Measurements from ENCODE around the gene RND1. TPM values are rescaled to one million over a fixed set of nuclear protein-coding genes. Genes with fewer than 3 reads are reported as not detected.

The RND1 gene
- total RNA-seq, 4 donors from 2014 or later: 1.1 to 19.1 (median 3.3) TPM; not detected in 1

DNA sequence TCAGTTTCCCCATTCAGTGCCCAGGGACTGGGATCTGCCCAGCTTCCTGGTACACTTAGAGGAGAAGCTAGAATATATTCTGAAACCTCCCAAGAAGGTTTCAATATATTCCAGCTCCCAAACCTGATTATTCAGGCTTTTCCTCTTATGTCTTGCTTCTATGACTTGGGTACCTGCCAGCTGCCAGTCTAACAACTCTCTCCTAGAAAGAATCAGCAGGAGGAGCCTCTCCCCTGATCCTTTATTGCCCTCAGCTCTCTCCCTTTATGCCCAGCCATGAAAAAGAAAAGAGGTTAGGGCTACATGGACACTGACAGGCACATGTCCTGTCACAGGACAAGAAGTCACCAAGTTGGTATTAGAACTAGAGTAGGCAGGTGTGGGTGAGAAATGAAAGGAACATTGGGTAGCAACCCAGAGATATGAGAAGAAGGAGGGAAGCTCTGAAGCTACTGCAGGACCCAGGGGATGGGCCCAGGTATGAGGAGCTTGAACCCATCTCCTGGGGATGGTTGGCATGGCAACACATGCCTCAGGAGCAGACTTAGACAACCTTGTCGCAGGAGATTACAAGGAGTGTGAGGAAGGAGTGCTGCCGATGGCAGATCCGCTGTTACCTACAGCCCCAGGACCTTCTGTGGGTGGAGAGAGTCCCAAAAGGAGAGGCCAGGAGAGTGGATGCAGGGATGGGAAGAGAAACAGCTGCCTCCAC is 49.4 kb downstream of the RND1 start:
- TF ChIP-seq EP300 (IDR thresholded peaks at IDR 0.05; ENCODE audit: low read depth) (no peak), POLR2AphosphoS5 (IDR thresholded peaks at IDR 0.05) (no peak), POLR2A (IDR thresholded peaks at IDR 0.05) (no peak)
- TF ChIP-seq, protein P1, sequence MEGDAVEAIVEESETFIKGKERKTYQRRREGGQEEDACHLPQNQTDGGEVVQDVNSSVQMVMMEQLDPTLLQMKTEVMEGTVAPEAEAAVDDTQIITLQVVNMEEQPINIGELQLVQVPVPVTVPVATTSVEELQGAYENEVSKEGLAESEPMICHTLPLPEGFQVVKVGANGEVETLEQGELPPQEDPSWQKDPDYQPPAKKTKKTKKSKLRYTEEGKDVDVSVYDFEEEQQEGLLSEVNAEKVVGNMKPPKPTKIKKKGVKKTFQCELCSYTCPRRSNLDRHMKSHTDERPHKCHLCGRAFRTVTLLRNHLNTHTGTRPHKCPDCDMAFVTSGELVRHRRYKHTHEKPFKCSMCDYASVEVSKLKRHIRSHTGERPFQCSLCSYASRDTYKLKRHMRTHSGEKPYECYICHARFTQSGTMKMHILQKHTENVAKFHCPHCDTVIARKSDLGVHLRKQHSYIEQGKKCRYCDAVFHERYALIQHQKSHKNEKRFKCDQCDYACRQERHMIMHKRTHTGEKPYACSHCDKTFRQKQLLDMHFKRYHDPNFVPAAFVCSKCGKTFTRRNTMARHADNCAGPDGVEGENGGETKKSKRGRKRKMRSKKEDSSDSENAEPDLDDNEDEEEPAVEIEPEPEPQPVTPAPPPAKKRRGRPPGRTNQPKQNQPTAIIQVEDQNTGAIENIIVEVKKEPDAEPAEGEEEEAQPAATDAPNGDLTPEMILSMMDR (IDR thresholded peaks at IDR 0.05): no peak
- Histone ChIP-seq H3K9me3 (no peaks in the 10 kb centered on the region), H3K4me1 (peaks cover 11 to 52% (median 38%) of the 10 kb centered on the region in 4 donors), H3K27me3 (no peaks in the 10 kb centered on the region), H3K36me3 (no peaks in the 10 kb centered on the region), H3K27ac (peak overlapping the region; percentile 89 to 94 (median 92)), H3K4me3 (peak overlapping the region in 3 of 4 donors; percentile 56 to 83 (median 68))
- peak; percentile 69 for DNase-seq
- in situ Hi-C loops (cut with MboI; ENCODE audit: low pct_ligation_motif_present in 1 of 4, low pct_unique_long_range_greater_than_20kb in 1 of 4, low sequenced_read_pairs in 3 of 4) (no loop called here), intact Hi-C loops (cut with DNase I; ENCODE audit: low total_unique reads) (loop anchor here (10.0 kb wide), 1 partner anchor 1269 kb away; the partner anchor contains the start of gene SMARCD1)
- WGBS, 2 donors (ENCODE audit: low coverage in 1 of 2): 84% methylated on average over 3 of the region's 3 CpGs; no CpG with 5 or more reads in 1 of the 2 donors

DNA sequence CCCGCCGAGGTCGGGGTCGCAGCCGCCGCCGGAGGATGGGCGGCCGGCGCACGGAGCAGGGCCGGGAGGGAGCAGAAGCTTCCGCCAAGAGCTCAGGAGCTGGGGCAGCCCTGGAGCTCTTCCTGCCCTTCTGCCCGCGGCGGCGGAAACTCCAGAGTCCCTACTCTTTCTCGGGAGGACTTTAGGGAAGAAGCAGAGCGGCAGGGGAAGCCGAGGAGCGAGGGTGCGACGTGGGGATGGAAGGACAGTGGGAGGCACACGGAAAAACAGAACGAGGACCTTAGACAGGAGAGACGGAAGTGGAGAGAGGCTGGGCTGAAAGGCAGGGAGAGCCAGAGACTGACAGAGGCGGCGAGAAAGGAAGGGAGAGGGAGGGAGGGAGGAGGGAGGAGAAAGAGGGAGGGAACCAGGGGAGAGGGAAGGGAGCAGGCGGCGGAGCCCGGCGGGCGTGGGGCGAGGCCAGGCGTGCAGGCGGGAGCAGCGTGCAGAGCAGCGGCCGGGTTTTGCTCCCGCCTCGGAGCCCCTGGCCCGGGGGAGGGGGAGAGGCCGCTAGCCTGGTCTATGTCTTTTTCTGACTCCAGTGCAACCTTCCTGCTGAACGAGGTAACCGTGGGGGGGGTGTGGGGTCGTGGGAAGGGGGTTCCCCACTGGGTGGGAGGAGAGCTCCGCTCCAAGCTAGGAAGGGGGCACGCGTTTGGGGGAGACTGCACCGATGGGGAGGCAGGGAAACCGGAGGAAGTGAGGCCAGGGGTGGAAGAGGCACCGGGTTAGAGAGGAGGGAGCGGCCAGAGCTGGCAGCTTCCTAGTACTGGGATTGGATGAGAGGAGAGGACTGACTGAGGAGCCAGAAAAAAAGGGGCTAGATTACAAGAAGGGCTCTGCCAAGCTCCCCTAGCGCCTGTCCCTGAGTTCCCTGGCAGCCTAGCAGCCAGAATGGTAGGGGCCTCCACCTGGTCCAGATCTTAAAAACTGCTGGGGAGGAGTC is 50.3 kb downstream of the RND1 start:
- in situ Hi-C loops (cut with MboI; ENCODE audit: low pct_ligation_motif_present in 1 of 4, low pct_unique_long_range_greater_than_20kb in 1 of 4, low sequenced_read_pairs in 3 of 4) (no loop called here), intact Hi-C loops (cut with DNase I; ENCODE audit: low total_unique reads) (loop anchor here (10.0 kb wide), 1 partner anchor 1269 kb away; the partner anchor contains the start of gene SMARCD1)
- H3K27me3 ChIP-seq: no peaks in the 10 kb centered on the region
- peak; percentile 87 for DNase-seq
- no peaks in the 10 kb centered on the region for H3K9me3 ChIP-seq
- H3K4me1 ChIP-seq: peaks cover 11 to 60% (median 43%) of the 10 kb centered on the region in 4 donors
- H3K36me3 ChIP-seq: no peaks in the 10 kb centered on the region
- WGBS, 2 donors (ENCODE audit: low coverage in 1 of 2): 1 to 4% methylated on average over 15 to 54 of the region's 54 CpGs
- peak overlapping the region; percentile 89 to 94 (median 92) for H3K27ac ChIP-seq
- TF ChIP-seq, protein P1 (IDR thresholded peaks at IDR 0.05): no peak
- TF ChIP-seq POLR2AphosphoS5 (IDR thresholded peaks at IDR 0.05) (peak; percentile 81 to 97 (median 93)), POLR2A (IDR thresholded peaks at IDR 0.05) (peak; percentile 96), EP300 (IDR thresholded peaks at IDR 0.05; ENCODE audit: low read depth) (no peak)
- H3K4me3 ChIP-seq: peak overlapping the region; percentile 42 to 83 (median 62)

DNA sequence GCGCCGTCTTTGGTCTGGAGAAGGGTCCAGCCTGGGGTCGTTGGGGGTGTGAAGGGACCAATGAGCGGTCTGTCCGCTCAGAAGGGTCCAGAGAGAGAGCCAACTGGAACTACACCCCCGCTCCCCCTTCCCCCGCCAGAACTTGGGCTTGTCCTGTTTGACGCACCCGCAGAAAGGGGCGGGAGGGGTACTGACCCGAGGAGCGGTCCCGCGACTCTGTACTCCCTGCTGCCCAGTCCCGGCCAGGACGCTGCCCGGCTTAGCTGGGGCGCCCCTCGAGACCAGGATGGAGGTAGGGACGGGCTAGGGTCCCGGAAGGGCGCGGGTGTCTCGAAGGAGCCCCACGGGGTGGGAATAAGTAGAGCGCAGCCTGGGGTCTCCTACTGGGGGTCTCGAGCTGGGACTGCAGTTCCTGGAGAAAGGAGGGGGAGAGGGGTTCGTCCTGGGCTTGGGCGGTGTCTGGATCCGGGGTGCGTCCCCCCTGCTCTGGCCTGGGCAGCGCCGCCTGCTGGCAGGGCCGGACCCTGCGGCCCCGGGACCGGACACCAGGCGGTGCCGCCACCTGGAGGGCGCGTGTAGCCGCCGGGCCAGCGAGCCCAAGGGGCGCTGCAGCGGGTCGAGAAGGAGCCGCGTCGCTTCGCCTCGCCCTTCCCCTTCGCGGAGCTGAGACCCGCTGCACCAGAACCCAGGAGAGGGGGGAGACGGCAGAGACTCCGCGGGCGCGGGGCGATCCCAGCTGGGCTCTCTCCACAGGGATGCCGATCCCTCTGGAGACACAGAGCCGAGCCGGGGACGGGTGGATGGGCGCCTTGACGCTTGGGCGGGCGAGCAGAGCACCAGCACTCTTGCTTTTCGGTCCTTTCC is 51.2 kb downstream of the RND1 start:
- intact Hi-C loops (cut with DNase I; ENCODE audit: low total_unique reads) (loop anchor here (10.0 kb wide), 1 partner anchor 1270 kb away; the partner anchor contains the start of gene SMARCD1), in situ Hi-C loops (cut with MboI; ENCODE audit: low pct_ligation_motif_present in 1 of 4, low pct_unique_long_range_greater_than_20kb in 1 of 4, low sequenced_read_pairs in 3 of 4) (no loop called here)
- Histone ChIP-seq H3K36me3 (no peaks in the 10 kb centered on the region), H3K4me1 (peaks cover 11 to 60% (median 43%) of the 10 kb centered on the region in 4 donors), H3K27me3 (no peaks in the 10 kb centered on the region), H3K4me3 (peak overlapping the region; percentile 42 to 83 (median 62)), H3K27ac (peak overlapping the region; percentile 89 to 94 (median 92)), H3K9me3 (no peaks in the 10 kb centered on the region)
- TF ChIP-seq POLR2A (IDR thresholded peaks at IDR 0.05) (no peak), POLR2AphosphoS5 (IDR thresholded peaks at IDR 0.05) (peak; percentile 54 to 78 (median 62)), EP300 (IDR thresholded peaks at IDR 0.05; ENCODE audit: low read depth) (no peak)
- TF ChIP-seq, protein P1 (IDR thresholded peaks at IDR 0.05): peak; percentile 98 to 100 (median 100)
- 0% methylated on average over 68 of the region's 70 CpGs; no CpG with 5 or more reads in 1 of the 2 donors for WGBS, 2 donors (ENCODE audit: low coverage in 1 of 2)
- peak; percentile 93 for DNase-seq
